OCI-LY3 (cell line): ENCODE measurements around the gene NEK8.

Experiments used
- H2AFZ ChIP-seq: fragments of 200-600, 300-600 bp; shearing (Covaris generic); 2 replicates; pipeline ENCODE4 v1.6.0; 2014; ENCODE audit warnings: antibody characterized with exemption, low read depth, low read length
- H3K27ac ChIP-seq: fragments of 200-600, 300-600 bp; sonication (generic); 2 replicates; pipeline ENCODE4 v1.5.1; 2014; ENCODE audit warnings: mild to moderate bottlenecking, low read length, moderate library complexity, mixed read lengths
- H3K27me3 ChIP-seq: fragments of 200-600, 300-600 bp; sonication (generic); 2 replicates; pipeline ENCODE4 v1.6.1; 2014; ENCODE audit warnings: low read depth, low read length, mixed read lengths
- H3K36me3 ChIP-seq: fragments of 200-600, 300-600 bp; sonication (generic); replicated peaks from 2 replicates; pipeline ENCODE3; 2014; ENCODE audit warnings: low read depth, low read length, mixed read lengths
- H3K4me1 ChIP-seq: fragments of 300-600, 200-600 bp; sonication (generic); 2 replicates; pipeline ENCODE4 v1.6.1; 2014; ENCODE audit warnings: low read length, mixed read lengths
- H3K4me2 ChIP-seq: fragments of 200-600, 300-600 bp; sonication (generic); 2 replicates; pipeline ENCODE4 v1.6.1; 2014; ENCODE audit warnings: low read length, mixed read lengths
- H3K4me3 ChIP-seq: fragments of 300-600, 200-600 bp; sonication (generic); 2 replicates; pipeline ENCODE4 v1.5.1; 2014; ENCODE audit warnings: antibody characterized with exemption, mild to moderate bottlenecking, low read length, moderate library complexity
- H3K79me2 ChIP-seq: fragments of 300-600, 200-600 bp; shearing (Covaris generic); 2 replicates; pipeline ENCODE4 v1.6.1; 2014; ENCODE audit warnings: mild to moderate bottlenecking, low read length, mixed read lengths
- H3K9ac ChIP-seq: fragments of 300-600, 200-600 bp; shearing (Covaris generic); 2 replicates; pipeline ENCODE4 v1.6.0; 2014; ENCODE audit warnings: mild to moderate bottlenecking, low read length, moderate library complexity
- H3K9me3 ChIP-seq: fragments of 200-600, 300-600 bp; shearing (Covaris generic); 2 replicates; pipeline ENCODE4 v1.6.1; 2014; ENCODE audit warnings: low read length, mixed read lengths; ENCODE audit not compliant: insufficient read depth
- H4K20me1 ChIP-seq: fragments of 200-600, 300-600 bp; sonication (generic); 2 replicates; pipeline ENCODE4 v1.6.1; 2016; ENCODE audit warnings: low read length, mixed read lengths; ENCODE audit not compliant: insufficient read depth
- CTCF ChIP-seq: fragments of 200-600, 300-600 bp; sonication (generic); IDR thresholded peaks from 2 replicates; pipeline ENCODE4 v1.5.1; 2014; ENCODE audit warnings: antibody characterized with exemption, low read length, low read depth
- EZH2phosphoT487 ChIP-seq: fragments of 200-600 bp; shearing (Covaris generic); IDR thresholded peaks from 2 replicates; pipeline ENCODE4 v1.6.1; 2018; ENCODE audit warnings: antibody characterized with exemption, mixed run types, low read depth

NEK8 gene

GRCh38 chr17:28710861-28711722 is 17.5 kb upstream of the NEK8 start:
- peaks cover 7% of the 10 kb centered on the region; the same call in 1 of the 2 replicates for H3K4me1 ChIP-seq
- no peaks in the 10 kb centered on the region for H4K20me1 ChIP-seq
- no peaks in the 10 kb centered on the region; the same call in 1 of the 2 replicates for H3K27me3 ChIP-seq
- TF ChIP-seq CTCF (no peak), EZH2phosphoT487 (no peak)
- no peaks in the 10 kb centered on the region for H3K79me2 ChIP-seq
- H3K9ac ChIP-seq, result peak overlapping the region; percentile 91
- H3K36me3 ChIP-seq, result peaks cover 5% of the 10 kb centered on the region
- peak overlapping the region; percentile 95 for H3K4me2 ChIP-seq
- no peak overlapping the region; the same call in 1 of the 2 replicates for H2AFZ ChIP-seq
- peak overlapping the region; percentile 74 for H3K27ac ChIP-seq
- H3K9me3 ChIP-seq, result no peaks in the 10 kb centered on the region
- H3K4me3 ChIP-seq, result peak overlapping the region; percentile 77

- peaks cover 7% of the 10 kb centered on the region; the same call in 1 of the 2 replicates for H3K4me1 ChIP-seq
- H3K36me3 ChIP-seq, result no peaks in the 10 kb centered on the region
- TF ChIP-seq CTCF (no peak), EZH2phosphoT487 (no peak)
- H3K79me2 ChIP-seq, result no peaks in the 10 kb centered on the region
- peak within 1 kb of the TSS; percentile 87 for H2AFZ ChIP-seq
- no peaks in the 10 kb centered on the region for H3K9me3 ChIP-seq
- peak within 1 kb of the TSS; percentile 77 for H3K4me3 ChIP-seq
- no peaks in the 10 kb centered on the region; the same call in 1 of the 2 replicates for H3K27me3 ChIP-seq
- peak within 1 kb of the TSS; percentile 74 for H3K27ac ChIP-seq
- H3K4me2 ChIP-seq, result peak within 1 kb of the TSS; percentile 95
- H4K20me1 ChIP-seq, result no peaks in the 10 kb centered on the region
- peak within 1 kb of the TSS; percentile 91 for H3K9ac ChIP-seq
Observed at GRCh38 chr17:28711723-28712031, 16.9 kb upstream of the NEK8 start, which contains the start of gene PROCA1. Gene PROCA1, minus strand, starts transcription at chr17:28711888. Its CDS starts 228 bp downstream, at chr17:28711660.

- Histone ChIP-seq H3K9me3 (no peaks in the 10 kb centered on the region), H3K27ac (peak overlapping the region; percentile 74), H3K27me3 (no peaks in the 10 kb centered on the region; the same call in 1 of the 2 replicates), H3K4me1 (peaks cover 7% of the 10 kb centered on the region; the same call in 1 of the 2 replicates), H3K4me2 (peak overlapping the region; percentile 95), H3K36me3 (no peaks in the 10 kb centered on the region), H2AFZ (peak overlapping the region; percentile 87), H4K20me1 (no peaks in the 10 kb centered on the region), H3K4me3 (peak overlapping the region; percentile 77), H3K79me2 (no peaks in the 10 kb centered on the region), H3K9ac (peak overlapping the region; percentile 91)
- TF ChIP-seq CTCF (peak; percentile 17; the same call in 1 of the 2 replicates), EZH2phosphoT487 (no peak)
Observed at GRCh38 chr17:28712032-28712704, 16.4 kb upstream of the NEK8 start.
